IPS-18c (cell line): ENCODE data around the gene ADGRG6.
"Not testable (repeated sequence)": the region's sequence is repeated elsewhere in the genome, so short reads cannot be mapped to it uniquely, and the experiment has no call there.

ENCODE experiments used
- H3K4me3 ChIP-seq: 2 replicates; pipeline ENCODE4 v1.7.0; 2013; ENCODE audit warnings: low read depth, mild to moderate bottlenecking, low read length, moderate library complexity; ENCODE audit not compliant: insufficient read depth
- H3K9me3 ChIP-seq: one replicate; pipeline ENCODE4 v1.6.1; 2013; ENCODE audit warnings: mild to moderate bottlenecking, low read length, moderate library complexity; ENCODE audit not compliant: control insufficient read depth, insufficient read depth

Gene ADGRG6

DNA sequence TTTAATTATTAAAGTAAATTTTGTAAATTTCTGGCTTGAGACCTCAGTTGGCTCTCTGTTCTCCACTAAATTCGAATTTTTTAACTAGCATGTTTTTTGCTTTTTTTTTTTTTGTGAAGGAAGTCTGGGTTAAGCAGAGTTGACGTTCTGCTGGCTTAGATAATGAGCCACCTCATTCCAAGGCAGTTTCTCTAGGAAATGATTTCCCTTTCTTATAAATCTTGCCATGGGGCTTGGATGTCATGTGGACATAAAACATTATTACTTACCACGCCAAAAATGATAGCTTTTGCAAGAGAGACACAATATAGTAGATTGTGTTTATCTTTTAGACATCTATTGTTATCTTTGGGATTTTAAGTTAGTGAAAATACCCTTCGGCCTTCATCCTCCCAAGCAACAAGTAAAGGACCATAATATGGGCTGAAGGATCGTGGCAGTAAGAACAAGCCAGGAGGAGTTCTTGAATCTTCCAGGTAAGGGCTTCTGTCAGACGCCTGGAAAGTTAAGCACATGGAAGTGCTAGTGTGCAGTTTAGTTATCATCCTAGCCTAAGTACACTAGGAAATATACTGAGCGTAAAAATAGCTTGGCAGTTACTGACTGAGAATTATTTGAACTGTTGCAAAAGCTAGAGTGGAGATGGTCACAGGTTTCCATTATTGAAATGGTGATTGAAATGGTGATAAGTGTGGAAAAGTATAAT is 30.7 kb downstream of the ADGRG6 start:
- Histone ChIP-seq H3K9me3 (no peaks in the 10 kb centered on the region), H3K4me3 (no peak overlapping the region)

DNA sequence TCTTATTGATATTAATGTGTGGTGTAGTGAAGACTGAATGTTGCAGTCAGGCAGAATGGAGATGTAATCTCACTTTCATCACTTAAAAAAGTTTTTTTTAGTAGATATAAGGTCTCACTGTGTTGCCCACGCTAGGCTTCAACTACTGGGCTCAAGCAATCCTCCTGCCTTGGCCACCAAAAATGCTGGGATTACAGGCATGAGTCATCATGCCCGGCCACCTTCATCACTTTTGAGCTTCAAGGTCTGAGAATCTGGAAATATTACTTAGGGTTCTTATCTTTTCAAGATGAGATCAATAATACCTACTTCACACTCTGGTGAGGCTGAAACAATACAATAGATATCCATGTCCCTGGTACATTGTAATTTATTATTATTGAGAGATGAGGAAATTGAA is 31.6 kb downstream of the ADGRG6 start:
- Histone ChIP-seq H3K9me3 (no peaks in the 10 kb centered on the region), H3K4me3 (no peak overlapping the region)

DNA sequence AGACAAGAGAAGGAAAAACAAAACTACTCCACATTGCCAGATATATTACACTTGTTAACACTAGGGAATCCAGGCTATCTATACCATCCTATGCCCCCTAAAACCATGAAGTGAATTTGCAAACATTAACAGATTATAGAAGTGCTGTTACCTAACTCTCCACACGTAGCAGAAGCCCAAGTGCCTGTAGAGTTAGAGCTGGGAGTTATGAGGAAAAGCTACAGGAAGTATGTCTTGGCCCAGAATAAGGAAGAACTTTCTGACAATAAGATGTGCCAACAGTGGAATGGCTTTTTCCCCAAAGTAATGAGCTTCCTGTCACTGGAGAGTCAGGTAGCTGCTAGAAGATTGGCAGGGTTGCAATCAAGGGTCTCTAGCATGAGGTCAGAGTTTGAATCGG is 32.5 kb downstream of the ADGRG6 start:
- H3K4me3 ChIP-seq: no peak overlapping the region
- H3K9me3 ChIP-seq: no peaks in the 10 kb centered on the region

DNA sequence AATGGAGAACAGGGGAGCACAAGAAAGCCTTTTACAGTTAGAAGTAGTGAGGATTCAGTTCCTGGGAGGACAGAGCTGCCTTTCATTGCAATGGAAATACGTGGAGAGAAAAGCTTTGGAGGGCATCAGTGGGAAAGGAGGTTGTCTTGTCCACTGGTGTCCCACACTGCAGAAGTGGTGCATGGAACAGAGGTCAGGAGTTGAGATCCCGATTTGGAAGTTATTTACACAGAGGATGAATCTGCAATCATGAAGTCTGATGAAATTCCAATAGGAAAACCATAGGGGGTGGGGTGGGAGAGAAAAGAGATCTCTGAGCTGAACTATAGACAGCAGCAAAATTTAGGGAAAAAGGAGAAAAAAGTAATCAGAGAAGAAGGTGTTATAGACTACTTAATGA is 33.6 kb downstream of the ADGRG6 start:
- no peak overlapping the region for H3K4me3 ChIP-seq
- no peaks in the 10 kb centered on the region for H3K9me3 ChIP-seq

DNA sequence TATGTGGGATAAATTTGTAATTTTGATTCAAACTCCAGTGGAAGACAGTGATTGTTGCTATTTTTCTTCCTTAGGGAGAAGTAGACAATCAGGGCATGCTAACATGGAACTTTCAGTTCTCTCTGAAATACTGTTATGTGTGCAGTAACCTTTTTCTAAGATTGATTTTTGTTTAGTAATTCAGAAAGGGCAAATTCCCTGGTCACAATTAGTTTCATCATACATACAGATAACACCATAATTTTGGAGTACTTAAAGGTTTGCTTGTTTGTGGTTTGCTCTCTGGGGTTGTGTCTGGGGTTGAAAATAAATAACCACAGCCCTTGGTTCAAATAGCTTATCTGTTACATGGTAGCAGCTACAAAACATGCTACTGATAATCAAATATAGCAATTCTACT is 34.4 kb downstream of the ADGRG6 start:
- no peaks in the 10 kb centered on the region for H3K9me3 ChIP-seq

DNA sequence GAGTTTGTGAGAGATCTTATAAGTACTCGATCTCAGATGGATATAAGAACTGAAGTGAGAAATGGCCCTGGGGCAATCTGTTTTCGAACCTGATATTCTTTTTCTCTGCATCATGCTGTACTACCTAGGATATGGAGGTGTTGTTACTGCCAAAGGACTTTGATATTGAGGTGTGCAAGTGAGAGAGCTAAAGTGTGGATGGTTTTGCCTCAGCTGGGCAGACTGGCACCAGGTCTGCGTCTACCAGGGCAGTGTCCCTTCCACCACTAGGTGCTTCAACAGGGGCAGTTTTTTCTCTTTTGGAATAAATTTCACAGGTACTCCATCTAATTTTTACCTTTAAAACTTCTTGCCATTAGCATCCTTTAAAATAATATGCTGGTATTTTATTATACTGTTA is 35.0 kb downstream of the ADGRG6 start:
- Histone ChIP-seq H3K9me3 (no peaks in the 10 kb centered on the region), H3K4me3 (no peak overlapping the region)

More for the DNA sequence above, 34.4 kb downstream of the ADGRG6 start:
- no peak overlapping the region for H3K4me3 ChIP-seq

DNA sequence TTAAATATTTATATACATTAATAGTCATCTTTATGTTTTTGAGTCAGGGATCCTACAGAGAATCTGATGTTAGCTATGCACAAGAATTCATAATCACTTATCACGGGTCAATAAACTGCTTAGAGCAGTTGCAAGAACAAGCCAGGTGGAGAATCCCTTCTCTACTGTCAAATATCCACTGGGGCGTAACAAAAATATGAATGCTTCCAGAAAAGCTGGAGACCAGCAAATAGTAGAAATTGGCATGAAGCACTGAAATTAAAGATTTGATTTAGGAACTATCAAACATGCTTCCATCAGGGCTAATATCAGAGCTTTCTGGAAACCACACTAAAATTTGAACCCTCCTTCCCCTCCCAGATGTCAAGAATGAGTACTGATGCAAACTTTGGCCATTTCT is 37.3 kb downstream of the ADGRG6 start:
- no peak overlapping the region for H3K4me3 ChIP-seq
- no peaks in the 10 kb centered on the region for H3K9me3 ChIP-seq

DNA sequence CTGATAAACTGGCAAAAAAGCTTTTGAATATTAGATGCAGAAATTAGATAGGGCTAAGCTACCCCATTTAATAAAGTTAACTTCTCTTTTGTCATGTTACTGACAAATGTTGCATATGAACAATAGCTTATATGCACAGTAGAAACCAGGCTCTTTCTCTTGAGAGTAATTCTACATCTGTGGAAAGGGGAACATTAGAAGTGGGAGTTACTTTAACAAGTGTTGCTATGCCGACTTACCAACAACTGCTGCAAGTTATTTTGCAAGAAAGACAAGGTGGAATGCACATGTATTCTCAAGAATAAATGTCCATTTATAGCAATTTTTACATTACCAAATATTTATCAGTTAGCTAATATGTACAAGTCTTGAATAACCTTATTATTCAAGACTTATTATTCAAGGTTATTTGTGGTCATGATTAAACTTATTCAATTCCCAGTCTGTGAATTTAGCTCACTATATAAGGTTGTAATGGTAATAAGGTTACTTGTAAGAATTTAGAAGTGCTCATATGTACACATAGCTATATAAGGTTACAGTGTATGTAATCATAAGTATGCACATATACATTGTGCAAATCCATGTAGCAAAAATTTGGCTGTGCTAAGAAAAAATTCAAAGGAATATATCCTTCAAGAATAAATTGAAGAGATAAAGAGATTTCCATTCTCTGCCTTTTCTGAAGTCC is 38.3 kb downstream of the ADGRG6 start:
- no peaks in the 10 kb centered on the region for H3K9me3 ChIP-seq
- no peak overlapping the region for H3K4me3 ChIP-seq

DNA sequence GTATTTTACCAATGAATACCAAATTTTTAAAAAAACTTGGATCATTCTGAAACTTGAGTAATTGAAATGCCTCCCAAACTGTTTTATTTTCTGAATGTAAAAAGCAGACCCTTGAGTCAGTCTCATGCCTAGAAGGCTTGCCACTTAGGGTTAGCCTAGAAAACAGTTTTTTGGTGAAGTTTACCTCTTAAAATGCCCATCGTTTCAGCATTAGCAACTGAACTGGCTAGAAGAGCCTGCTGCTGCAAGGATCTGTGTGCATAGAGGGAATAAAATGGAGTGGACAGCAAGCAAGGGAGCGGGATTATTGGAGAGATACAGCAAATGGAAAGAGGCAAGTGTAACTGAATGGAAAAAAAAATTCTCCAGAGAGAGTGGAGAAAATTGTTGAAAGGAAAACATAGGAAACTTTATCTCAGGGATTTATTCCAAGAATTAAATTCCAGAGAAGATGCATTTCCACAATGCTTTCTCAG is 40.1 kb downstream of the ADGRG6 start:
- Histone ChIP-seq H3K4me3 (no peak overlapping the region), H3K9me3 (no peaks in the 10 kb centered on the region)

DNA sequence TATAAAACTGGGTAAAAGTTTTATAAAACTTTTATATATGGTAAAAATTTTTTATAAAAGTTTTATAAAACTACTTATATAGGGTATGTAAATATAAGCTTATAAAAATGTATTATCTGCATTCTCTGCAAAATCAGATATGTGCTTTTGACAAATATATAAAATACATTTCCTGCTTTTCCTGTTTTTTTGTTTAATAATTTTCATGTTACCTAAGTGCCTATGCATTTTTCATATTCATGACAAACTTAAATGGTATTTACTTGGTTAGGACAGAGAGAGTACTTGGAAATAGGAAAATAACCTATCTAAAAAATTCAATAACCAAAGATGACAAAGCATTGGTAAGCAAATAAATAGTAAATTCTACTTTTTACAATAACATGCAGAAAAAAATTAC is 41.2 kb downstream of the ADGRG6 start:
- Histone ChIP-seq H3K4me3 (no peak overlapping the region), H3K9me3 (no peaks in the 10 kb centered on the region)

DNA sequence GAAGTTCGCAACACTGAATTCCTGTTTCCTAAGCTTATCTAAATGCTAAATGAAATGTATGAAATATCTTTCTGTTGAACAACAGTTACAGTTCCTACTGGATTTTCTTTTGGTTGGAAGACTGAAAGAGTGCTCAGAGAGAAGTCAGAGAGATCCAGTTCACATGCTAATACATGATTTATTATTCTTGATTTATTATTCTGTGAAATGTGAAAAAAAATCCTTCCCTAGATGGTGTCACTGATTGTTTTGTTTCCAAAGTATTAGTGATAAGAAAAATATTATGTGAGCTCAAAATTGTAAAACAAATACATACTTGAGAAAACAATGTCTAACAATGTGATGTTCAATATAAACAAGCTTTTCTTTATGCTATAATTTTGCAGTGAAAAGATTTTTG is 42.1 kb downstream of the ADGRG6 start:
- no peaks in the 10 kb centered on the region for H3K9me3 ChIP-seq
- H3K4me3 ChIP-seq: no peak overlapping the region

DNA sequence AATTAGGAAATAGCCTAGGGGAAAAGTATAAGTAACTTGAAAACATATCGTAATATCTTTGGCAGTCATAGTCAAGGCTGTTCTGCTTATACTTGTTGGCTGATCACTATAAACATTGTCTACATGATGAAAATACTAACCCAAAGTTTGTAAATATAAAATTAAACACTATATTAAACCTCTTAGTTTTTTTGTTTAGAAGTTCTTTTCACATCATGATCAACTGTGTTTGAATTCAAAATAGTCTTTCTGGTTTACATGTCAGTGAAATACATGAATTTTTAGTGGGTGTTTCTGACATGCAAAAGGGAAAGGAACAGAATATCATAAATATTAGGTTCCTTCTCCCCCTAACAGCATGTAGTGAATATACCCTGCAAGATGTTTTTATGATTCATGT is 43.5 kb downstream of the ADGRG6 start:
- H3K4me3 ChIP-seq: no peak overlapping the region

DNA sequence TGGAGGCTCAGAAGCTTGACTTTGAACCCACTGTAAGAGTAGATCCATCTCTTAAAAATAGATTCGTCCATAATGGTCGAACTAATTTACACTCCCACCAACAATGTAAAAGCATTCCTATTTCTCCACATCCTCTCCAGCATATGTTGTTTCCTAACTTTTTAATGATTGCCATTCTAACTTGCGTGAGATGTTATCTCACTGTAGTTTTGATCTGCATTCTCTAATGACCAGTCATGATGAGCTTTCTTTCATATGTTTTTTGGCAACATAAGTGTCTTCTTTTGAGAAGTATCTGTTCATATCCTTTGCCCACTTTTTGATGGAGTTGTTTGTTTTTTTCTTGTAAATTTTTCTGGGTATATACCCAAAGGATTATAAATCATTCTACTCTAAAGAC is 44.4 kb downstream of the ADGRG6 start:
- not testable (repeated sequence) for H3K4me3 ChIP-seq, H3K9me3 ChIP-seq

More for the DNA sequence above, 43.5 kb downstream of the ADGRG6 start:
- no peaks in the 10 kb centered on the region for H3K9me3 ChIP-seq

DNA sequence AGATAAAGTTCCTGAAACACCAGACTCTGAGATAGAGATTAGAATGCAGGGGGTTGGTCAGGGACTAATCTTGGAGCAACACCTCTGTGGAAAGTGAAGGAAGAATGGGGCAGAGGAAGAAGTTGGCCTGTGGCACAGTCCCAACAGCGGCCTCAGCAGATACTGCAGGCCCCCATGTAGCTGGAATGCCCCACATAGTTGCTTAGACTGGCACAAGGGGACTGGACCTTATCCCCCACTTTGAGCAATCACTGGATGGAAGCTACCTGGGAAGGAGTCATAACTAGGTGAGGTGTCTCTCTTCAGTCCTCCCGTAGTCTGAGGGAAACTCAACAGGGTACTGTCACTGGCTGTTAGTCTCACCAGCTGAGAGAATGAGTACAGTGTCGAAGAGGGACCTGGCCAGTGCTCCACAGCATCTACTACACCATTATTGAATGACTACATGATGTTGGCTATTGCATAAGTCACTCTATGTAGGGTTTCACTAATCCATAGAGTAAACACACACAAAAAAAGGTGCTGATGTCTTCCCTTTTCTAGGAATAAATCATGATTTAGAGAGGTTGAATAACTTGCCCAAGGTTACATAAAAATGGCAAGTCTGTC is 47.5 kb downstream of the ADGRG6 start:
- H3K4me3 ChIP-seq: no peak overlapping the region
- H3K9me3 ChIP-seq: no peaks in the 10 kb centered on the region

DNA sequence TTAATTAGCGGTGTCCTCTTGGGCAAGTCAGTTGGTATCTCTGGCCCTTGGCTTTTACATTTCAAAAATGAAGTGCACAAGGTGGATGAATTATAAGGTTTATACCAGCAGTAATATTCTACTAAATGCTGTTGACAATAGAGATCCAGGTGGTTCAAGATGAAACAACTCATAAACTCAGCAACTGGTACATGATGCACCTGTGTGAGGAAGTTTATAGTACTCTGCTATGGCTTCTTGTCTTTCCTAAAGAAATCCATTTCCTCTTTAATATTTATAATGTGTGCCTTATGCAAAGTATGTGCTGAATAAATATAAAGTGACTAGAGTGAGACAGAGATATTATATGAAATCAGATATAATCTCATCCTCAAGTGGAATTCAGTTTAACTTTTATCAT is 48.5 kb downstream of the ADGRG6 start:
- Histone ChIP-seq H3K9me3 (no peaks in the 10 kb centered on the region), H3K4me3 (no peak overlapping the region)

DNA sequence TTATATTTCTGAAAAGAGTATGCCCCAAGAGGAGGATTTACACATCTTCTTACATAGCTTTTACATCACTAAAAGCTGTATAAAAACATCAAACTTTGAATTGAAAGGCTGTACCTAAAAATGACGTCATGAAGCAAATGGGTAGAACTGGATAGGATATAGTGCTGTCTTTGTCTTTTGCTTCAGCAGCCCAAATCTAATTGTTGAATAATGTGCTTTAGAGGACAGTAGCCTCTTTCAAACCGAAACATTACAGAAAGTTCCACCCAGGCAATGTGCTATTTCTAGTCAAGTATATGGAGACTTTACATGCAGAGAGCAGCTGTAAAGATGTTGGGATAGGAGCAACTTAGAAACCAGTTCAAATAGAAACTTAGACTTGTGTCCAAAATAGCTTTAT is 51.9 kb downstream of the ADGRG6 start:
- no peaks in the 10 kb centered on the region for H3K9me3 ChIP-seq
- H3K4me3 ChIP-seq: no peak overlapping the region

DNA sequence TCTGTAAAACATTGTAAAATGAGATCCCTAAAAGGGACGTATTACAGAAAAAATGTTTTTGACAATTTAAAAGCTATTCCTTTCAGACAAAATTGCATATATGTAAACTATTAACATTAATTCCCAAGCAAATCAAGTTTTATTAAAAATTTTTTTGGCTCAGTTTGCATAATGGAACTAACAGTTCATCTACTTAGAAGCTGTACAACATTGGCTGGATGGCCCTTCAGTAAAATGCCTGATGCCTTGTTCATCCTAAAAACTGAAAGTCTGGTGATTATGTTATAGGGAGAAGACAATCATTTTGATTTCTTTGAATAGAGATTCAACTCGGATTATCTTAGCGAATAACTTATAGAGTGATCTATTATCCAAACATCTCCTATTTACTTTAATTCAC is 52.8 kb downstream of the ADGRG6 start:
- H3K9me3 ChIP-seq: no peaks in the 10 kb centered on the region
- no peak overlapping the region for H3K4me3 ChIP-seq

DNA sequence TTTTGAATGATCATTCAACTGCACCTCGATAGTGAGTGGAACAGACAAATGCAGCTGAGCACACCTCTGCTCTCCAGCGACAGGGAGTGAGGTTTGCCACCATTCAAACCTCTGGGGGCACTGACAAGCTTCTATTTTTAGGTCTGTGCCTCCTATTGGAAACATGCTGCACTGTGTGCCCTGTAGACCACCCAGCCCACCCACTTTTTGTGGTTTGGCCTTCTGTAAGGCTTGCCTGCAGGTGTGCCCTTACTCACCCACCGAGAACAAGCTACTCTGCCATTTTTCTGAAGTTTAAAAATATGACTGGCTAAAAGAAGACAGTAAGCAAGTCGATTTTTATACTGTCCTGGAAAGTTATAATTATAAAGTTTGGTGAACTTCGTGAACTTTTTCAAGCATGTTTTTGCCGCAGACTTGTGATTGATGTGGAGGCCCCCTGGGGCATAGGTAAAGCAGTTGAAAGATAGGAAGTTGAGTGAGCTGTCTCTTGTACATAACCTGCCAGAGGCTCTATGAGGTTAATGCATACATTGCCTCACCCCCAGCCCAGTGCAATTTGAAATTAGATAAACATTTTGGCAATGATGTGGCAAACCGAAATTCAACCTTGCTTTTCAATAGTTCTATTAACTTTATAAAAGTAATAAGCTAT is 53.8 kb downstream of the ADGRG6 start:
- no peaks in the 10 kb centered on the region for H3K9me3 ChIP-seq
- no peak overlapping the region for H3K4me3 ChIP-seq
